ENCODE data around the gene KLF13.

GRCh38 chr15:31409171-31409570 lies 82.5 kb downstream of the KLF13 start:
- TF ChIP-seq CTCF (IDR thresholded peaks at IDR 0.05; ENCODE audit: low read length) = no peak
- TF ChIP-seq EZH2 (IDR thresholded peaks at IDR 0.05; ENCODE audit: borderline replicate concordance, low read length) = no peak

Measured in OCI-LY1 (cell line).